Cardiac fibroblast (primary cell): ENCODE data around the gene CLDN14.
A peak's percentile ranks its signal among the peaks of the same experiment; 100 is the strongest.

Source experiments
- DNase-seq, 2 donors: peaks; one replicate each; pipeline versions ENCODE4 v3.0.0 to v3.0.0-alpha.2; 2010; ENCODE audit warnings: low read depth in 2 of 2
- H3K4me3 ChIP-seq, 2 donors: replicated peaks in 1 of 2; 1 replicate in 1 of 2; 2 replicates in 1 of 2; pipeline ENCODE4 v1.5.1; 2011; ENCODE audit warnings: low read depth in 2 of 2, low read length in 2 of 2, mild to moderate bottlenecking in 2 of 2, moderate library complexity in 1 of 2
- TF ChIP-seq, protein P1 (sequence below): IDR thresholded peaks from one replicate; pipeline ENCODE4 v1.5.1; 2011; ENCODE audit warnings: low read depth, mild to moderate bottlenecking, low read length, inconsistent platforms

CLDN14 gene

GRCh38 chr21:36518883-36519492 lies 39.1 kb upstream of the CLDN14 start:
- H3K4me3 ChIP-seq, result no peak overlapping the region
- DNase-seq, result no peak
- TF ChIP-seq, protein P1, sequence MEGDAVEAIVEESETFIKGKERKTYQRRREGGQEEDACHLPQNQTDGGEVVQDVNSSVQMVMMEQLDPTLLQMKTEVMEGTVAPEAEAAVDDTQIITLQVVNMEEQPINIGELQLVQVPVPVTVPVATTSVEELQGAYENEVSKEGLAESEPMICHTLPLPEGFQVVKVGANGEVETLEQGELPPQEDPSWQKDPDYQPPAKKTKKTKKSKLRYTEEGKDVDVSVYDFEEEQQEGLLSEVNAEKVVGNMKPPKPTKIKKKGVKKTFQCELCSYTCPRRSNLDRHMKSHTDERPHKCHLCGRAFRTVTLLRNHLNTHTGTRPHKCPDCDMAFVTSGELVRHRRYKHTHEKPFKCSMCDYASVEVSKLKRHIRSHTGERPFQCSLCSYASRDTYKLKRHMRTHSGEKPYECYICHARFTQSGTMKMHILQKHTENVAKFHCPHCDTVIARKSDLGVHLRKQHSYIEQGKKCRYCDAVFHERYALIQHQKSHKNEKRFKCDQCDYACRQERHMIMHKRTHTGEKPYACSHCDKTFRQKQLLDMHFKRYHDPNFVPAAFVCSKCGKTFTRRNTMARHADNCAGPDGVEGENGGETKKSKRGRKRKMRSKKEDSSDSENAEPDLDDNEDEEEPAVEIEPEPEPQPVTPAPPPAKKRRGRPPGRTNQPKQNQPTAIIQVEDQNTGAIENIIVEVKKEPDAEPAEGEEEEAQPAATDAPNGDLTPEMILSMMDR, result no peak

- TF ChIP-seq, protein P1, result no peak
- no peak for DNase-seq
Measured at GRCh38 chr21:36517366-36518075, 37.6 kb upstream of the CLDN14 start.

GRCh38 chr21:36516281-36516680 lies 36.4 kb upstream of the CLDN14 start:
- TF ChIP-seq, protein P1, result no peak
- DNase-seq, result no peak
- no peak overlapping the region for H3K4me3 ChIP-seq

More at GRCh38 chr21:36517366-36518075, 37.6 kb upstream of the CLDN14 start:
- no peak overlapping the region for H3K4me3 ChIP-seq

DNA sequence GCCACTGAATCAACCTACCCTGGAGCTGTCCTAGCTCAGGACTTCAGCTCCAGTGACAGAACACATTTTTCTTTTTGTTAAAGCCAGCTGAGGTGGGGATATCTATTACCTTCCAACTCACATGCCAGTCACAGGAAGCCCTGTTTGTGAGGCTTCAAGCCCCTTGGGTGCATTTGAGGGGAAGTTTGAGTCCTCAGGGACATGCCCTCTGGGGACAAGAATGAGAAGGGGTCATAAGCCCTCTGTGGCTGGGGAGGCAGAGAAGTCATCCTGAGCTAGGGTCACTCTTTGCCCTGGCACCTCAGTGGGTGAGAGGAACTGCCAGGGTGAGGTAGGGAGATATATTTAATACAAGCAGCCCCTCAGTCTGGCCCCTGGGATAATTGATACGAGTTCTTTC lies 33.5 kb upstream of the CLDN14 start:
- no peak overlapping the region for H3K4me3 ChIP-seq
- no peak for DNase-seq
- TF ChIP-seq, protein P1, result no peak

- DNase-seq, result no peak
- TF ChIP-seq, protein P1, result no peak
- H3K4me3 ChIP-seq, result no peak overlapping the region
Measured at GRCh38 chr21:36512971-36513370, 33.0 kb upstream of the CLDN14 start.

DNA sequence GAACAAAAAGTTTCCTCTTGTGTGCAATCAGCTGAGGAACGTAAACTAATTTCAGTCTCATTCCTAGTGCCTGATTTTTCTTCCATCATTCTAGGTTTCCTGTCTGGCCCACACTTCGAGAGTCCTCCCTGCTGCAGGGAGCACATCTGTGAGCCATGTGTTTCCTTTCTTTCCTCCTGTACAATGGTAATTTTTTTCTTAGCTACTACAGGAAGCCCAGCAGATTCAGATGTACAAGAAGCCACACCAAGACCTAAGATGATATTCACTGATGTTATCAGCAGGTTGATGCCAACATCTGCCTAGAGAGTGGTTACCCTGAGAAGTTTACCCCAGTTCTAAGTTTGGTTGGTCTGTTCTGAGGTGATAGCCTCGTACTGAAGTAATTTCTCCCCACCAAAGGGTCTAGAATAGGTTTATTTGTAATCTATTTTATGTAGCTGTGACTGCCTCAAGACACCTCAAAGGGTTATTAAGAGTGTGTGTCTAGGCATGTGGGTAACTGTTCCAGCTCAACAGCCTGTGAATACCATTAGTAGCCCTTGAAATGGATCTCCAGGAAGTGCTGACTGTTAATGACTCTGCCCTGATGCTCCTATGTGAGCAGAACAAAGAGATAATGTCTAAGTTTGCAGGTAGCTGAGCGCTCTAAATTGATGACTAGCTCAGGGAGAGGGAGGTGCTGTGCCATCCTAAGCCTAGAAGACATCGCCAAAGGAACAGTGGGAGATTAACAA lies 31.7 kb upstream of the CLDN14 start:
- DNase-seq, result peak; percentile 19 to 48
- no peak overlapping the region for H3K4me3 ChIP-seq
- TF ChIP-seq, protein P1, result no peak
